K562 (cell line): ENCODE results near the gene UBE2E2. TPM values are rescaled to one million over a fixed set of nuclear protein-coding genes. Genes with fewer than 3 reads are reported as not detected.

Experiments
- ATAC-seq: fragments of 200-7000 bp; cut with Tn5 transposase; 3 replicates; pipeline ENCODE4 v1.9.1; 2020; ENCODE audit warnings: moderate library complexity
- BruUV-seq: library from RNA; stranded (reverse); fragments of 400-500 nt; replicated peaks from 2 replicates; lab custom pipeline; 2021; lab: Mats Ljungman, UMichigan
- CTCF ChIA-PET: fragments of 300-600 bp; formaldehyde crosslinking; extraction: SDS; loops from one replicate; lab custom pipeline; 2021; ENCODE audit warnings: low intra/inter-chr PET ratio; lab: Yijun Ruan, JAX
- POLR2A ChIA-PET: fragments of 300-600, 350-650 bp; sonication (Branson Sonifier 250); formaldehyde crosslinking; extraction: SDS; loops from one replicate; lab custom pipeline; 2021; ENCODE audit warnings: antibody characterized with exemption, inconsistent platforms; lab: Yijun Ruan, JAX
- DNase-seq, 4 experiments: peaks; one replicate each; pipeline versions ENCODE4 v3.0.0 to v3.0.0-alpha.2; 2011 to 2018; ENCODE audit warnings: low spot score in 3 of 4, mixed read lengths in 3 of 4; ENCODE audit errors: extremely low read depth in 1 of 4
- FAIRE-seq: peaks from 2 replicates; lab custom pipeline; 2011; peaks lifted over from hg19 to GRCh38; lab: Jason Lieb, UNC
- H2AFZ ChIP-seq: 2 replicates; pipeline ENCODE4 v1.6.0; 2011; ENCODE audit warnings: low read depth, low read length, control low read depth, inconsistent platforms
- H3K27ac ChIP-seq: fragments of 200-600 bp; 3 replicates; pipeline ENCODE4 v1.8.0; 2011; ENCODE audit warnings: low read depth, mild to moderate bottlenecking, control low read depth, inconsistent platforms, low read length, moderate library complexity, mixed read lengths; ENCODE audit errors: extremely low read depth
- H3K27me3 ChIP-seq, 2 experiments: fragments of 300-600 bp in 1 of 2; 2 replicates in 1 of 2; 3 replicates in 1 of 2; pipeline versions ENCODE4 v1.6.0 to v1.8.0; 2011; ENCODE audit warnings: inconsistent platforms in 2 of 2, low read length in 2 of 2, mild to moderate bottlenecking in 1 of 2, mixed read lengths in 1 of 2, moderate library complexity in 1 of 2; ENCODE audit not compliant: control insufficient read depth in 2 of 2, insufficient read depth in 2 of 2
- H3K36me3 ChIP-seq: fragments of 300-600 bp; 3 replicates; pipeline ENCODE4 v1.8.0; 2011; ENCODE audit warnings: mild to moderate bottlenecking, low read length, inconsistent platforms; ENCODE audit not compliant: control insufficient read depth, insufficient read depth
- H3K4me1 ChIP-seq, 2 experiments: fragments of 200-600 bp in 1 of 2; replicated peaks in 1 of 2; 2 replicates in 1 of 2; 3 replicates in 1 of 2; pipeline versions ENCODE4 v1.5.1 to v1.8.0; 2011; ENCODE audit warnings: inconsistent platforms in 2 of 2, low read length in 2 of 2, mild to moderate bottlenecking in 1 of 2, mixed read lengths in 1 of 2, moderate library complexity in 1 of 2; ENCODE audit not compliant: control insufficient read depth in 2 of 2, insufficient read depth in 2 of 2
- H3K4me2 ChIP-seq: 2 replicates; pipeline ENCODE4 v1.6.1; 2011; ENCODE audit warnings: low read length, control low read depth, inconsistent platforms, mixed read lengths; ENCODE audit not compliant: insufficient read depth
- H3K4me3 ChIP-seq: fragments of 200-600 bp; sonication (generic), shearing (Covaris generic); 2 replicates; pipeline ENCODE4 v1.5.1; 2016; ENCODE audit warnings: control low read depth, inconsistent platforms
- H3K79me2 ChIP-seq: fragments of 200-600 bp; 3 replicates; pipeline ENCODE4 v1.8.0; 2011; ENCODE audit warnings: low read length, inconsistent platforms; ENCODE audit not compliant: control insufficient read depth, insufficient read depth
- H3K9ac ChIP-seq, 2 experiments: 2 replicates each; pipeline versions ENCODE4 v1.6.0 to v1.6.1; 2011; ENCODE audit warnings: low read depth in 2 of 2, low read length in 2 of 2, control low read depth in 1 of 2, inconsistent platforms in 1 of 2, mild to moderate bottlenecking in 1 of 2, mixed read lengths in 1 of 2; ENCODE audit not compliant: insufficient read depth in 1 of 2
- H3K9me1 ChIP-seq: one replicate; pipeline ENCODE4 v1.6.0; 2011; ENCODE audit warnings: inconsistent platforms, mild to moderate bottlenecking, low read length, moderate library complexity; ENCODE audit not compliant: control insufficient read depth, insufficient read depth
- H3K9me3 ChIP-seq: replicated peaks from 2 replicates; pipeline ENCODE4 v1.5.1; 2011; ENCODE audit warnings: low read depth, low read length, inconsistent platforms; ENCODE audit not compliant: control insufficient read depth, insufficient read depth
- H4K20me1 ChIP-seq: replicated peaks from 2 replicates; pipeline ENCODE4 v1.6.1; 2011; ENCODE audit warnings: low read length, inconsistent platforms, mixed read lengths; ENCODE audit not compliant: control insufficient read depth, insufficient read depth
- MAFF ChIP-seq: IDR thresholded peaks from 2 replicates; pipeline ENCODE4 v1.6.1; 2012; ENCODE audit warnings: low read length, improper control_type of control experiment
- MAFG ChIP-seq: fragments of 450-650 bp; conservative IDR thresholded peaks from 2 replicates; pipeline ENCODE4 v1.6.1; 2016; ENCODE audit warnings: missing genetic modification characterization, missing compliant biosample characterization
- MAFK ChIP-seq: IDR thresholded peaks from 2 replicates; pipeline ENCODE4 v1.6.1; 2011; ENCODE audit warnings: low read length, improper control_type of control experiment
- NFE2L1 ChIP-seq: fragments of 450-650 bp; IDR thresholded peaks from 2 replicates; pipeline ENCODE4 v1.6.1; 2016; ENCODE audit warnings: missing genetic modification characterization, low read depth, mild to moderate bottlenecking, missing compliant biosample characterization, moderate library complexity, borderline replicate concordance
- PCBP1 ChIP-seq: fragments of 200-400 bp; formaldehyde crosslinking; IDR thresholded peaks from 2 replicates; pipeline ENCODE4 v1.6.1; 2018; ENCODE audit warnings: mild to moderate bottlenecking, low read depth, low read length; ENCODE audit not compliant: poor library complexity, severe bottlenecking
- SETDB1 ChIP-seq: IDR thresholded peaks from one replicate; pipeline ENCODE4 v1.6.1; 2012; ENCODE audit warnings: low read length, control low read depth, inconsistent platforms
- WGBS: fragments of 100-300 bp; shearing (Covaris generic); methylation state at CpG from one replicate; pipeline ENCODE4 v1.1.6; 2016; ENCODE audit warnings: low coverage, mixed read lengths; ENCODE audit not compliant: insufficient coverage; ENCODE audit errors: missing lambda C conversion rate; 5-methylcytosine and 5-hydroxymethylcytosine counted together
- in situ Hi-C: fragments of 300-500 bp; cut with MboI; formaldehyde crosslinking; loops from 4 replicates; pipeline ENCODE4 v1.15.0; 2018; ENCODE audit warnings: inconsistent platforms, mixed read lengths
- intact Hi-C: fragments of 100-400 bp; cut with micrococcal nuclease; formaldehyde crosslinking; loops from 2 replicates; pipeline ENCODE4 v1.14.2; 2022
- polyA plus RNA-seq, 8 experiments: library from polyadenylated mRNA; depleted of rRNA in 4 of 8; stranded (reverse) in 5 of 8; unstranded in 3 of 8; fragments of >200 nt; fragmentation: Nextera tagmentation in 2 of 8; fragmentation: Illumina TruSeq in 1 of 8; extraction: Ambion mirVana in 2 of 8; extraction: Trizol in 1 of 8; gene quantifications; 2 replicates each; pipeline versions ENCODE4 v1.2.1 to v1.2.3, GENCODE V29; 2011 to 2014; ENCODE audit warnings: inconsistent platforms in 1 of 8, missing spikeins in 1 of 8
- total RNA-seq, 7 experiments: library from RNA; depleted of rRNA in 6 of 7; stranded (reverse); fragments of >200 nt in 6 of 7; fragmentation: Illumina TruSeq in 2 of 7; extraction: Trizol in 2 of 7; gene quantifications; 2 replicates each; pipeline versions ENCODE4 v1.2.1 to v1.2.3, GENCODE V29; 2011 to 2021; ENCODE audit warnings: low replicate concordance in 1 of 7

The UBE2E2 gene
- total and polyA plus RNA-seq, 9 of the 15 experiments (the other 6 are each of a cell fraction or from before 2014, with no cell fraction given): 0.22 to 5.1 (median 1.9) TPM

GRCh38 chr3:23594894-23595670, 392.0 kb downstream of the UBE2E2 start:
- TF ChIP-seq MAFG (tag) (0 out of 2 replicates have a peak, but pooled peaks have one; percentile 35), SETDB1 (no peak), MAFK (peak; percentile 5; the same call in 1 of the 2 replicates), NFE2L1 (tag) (peak; percentile 23; the same call in 1 of the 2 replicates), MAFF (0 out of 2 replicates have a peak, but pooled peaks have one; percentile 13), PCBP1 (no peak)
- POLR2A ChIA-PET: interaction anchor here (0.6 kb wide), 2 partner anchors 14 to 17 kb away, joined by 3 read pairs; no protein-coding TSS in a partner anchor
- Histone ChIP-seq H3K9me3 (no peaks in the 10 kb centered on the region), H3K4me3 (no peak overlapping the region), H3K9me1 (no peaks in the 10 kb centered on the region), H3K4me2 (no peak overlapping the region), H4K20me1 (no peaks in the 10 kb centered on the region), H3K9ac (no peak overlapping the region), H3K36me3 (no peaks in the 10 kb centered on the region), H3K27ac (no peak overlapping the region), H3K27me3 (peaks cover 0 to under 1% of the 10 kb centered on the region in 2 experiments; a peak in 1 of 5 replicates), H3K79me2 (no peaks in the 10 kb centered on the region), H3K4me1 (no peaks in the 10 kb centered on the region), H2AFZ (no peak overlapping the region)
- DNase-seq (no peak), ATAC-seq (no peak), FAIRE-seq (no peak)
- CTCF ChIA-PET: interaction anchor here (0.7 kb wide), 1 partner anchor 1089 kb away, joined by 3 read pairs; no protein-coding TSS in a partner anchor
- intact Hi-C loops: no loop called here
- 0% methylated on average over 5 of the region's 5 CpGs for WGBS
- in situ Hi-C loops: no loop called here
- no TSS peak for BruUV-seq
